Stimulated activated CD4-positive, alpha-beta T cell treated with anti-CD3 and anti-CD28 coated beads, Interleukin-2, amount 100 ng/mL, for 4 hours (primary cell): Measurements from ENCODE around the gene ZSCAN29.

ENCODE experiments used
- DNase-seq: peaks from one replicate; pipeline ENCODE4 v3.0.0-alpha.2; 2020; ENCODE audit warnings: low read depth

Gene ZSCAN29

GRCh38 chr15:43347114-43347513 is 23.7 kb downstream of the ZSCAN29 start:
- DNase-seq = no peak

- DNase-seq = no peak
These were observed 24.5 kb downstream of the ZSCAN29 start for GRCh38 chr15:43346305-43346704.

- no peak for DNase-seq
These were observed 40.1 kb downstream of the ZSCAN29 start for GRCh38 chr15:43330780-43331087.

- DNase-seq = peak; percentile 85
These were observed 40.7 kb downstream of the ZSCAN29 start, which contains the start of gene LCMT2 for GRCh38 chr15:43329960-43330779. Gene LCMT2 (minus strand): TSS chr15:43330573. CDS start chr15:43330489, 84 bp downstream.

GRCh38 chr15:43329217-43329959 is 41.5 kb downstream of the ZSCAN29 start:
- DNase-seq = no peak

GRCh38 chr15:43325039-43325684 is 45.7 kb downstream of the ZSCAN29 start:
- DNase-seq = no peak

GRCh38 chr15:43318990-43319771 is 51.7 kb downstream of the ZSCAN29 start:
- DNase-seq = no peak

- no peak for DNase-seq
These were observed 53.2 kb downstream of the ZSCAN29 start for GRCh38 chr15:43317566-43318184.

GRCh38 chr15:43316971-43317346 is 53.9 kb downstream of the ZSCAN29 start:
- DNase-seq = no peak

GRCh38 chr15:43316016-43316970 is 54.5 kb downstream of the ZSCAN29 start:
- no peak for DNase-seq

- no peak for DNase-seq
These were observed 56.7 kb downstream of the ZSCAN29 start for GRCh38 chr15:43314171-43314570.

- no peak for DNase-seq
These were observed 58.5 kb downstream of the ZSCAN29 start for GRCh38 chr15:43312378-43312777.
